K562 (cell line): ENCODE data around the gene OR2F2. TPM values are rescaled to one million over a fixed set of nuclear protein-coding genes. Genes with fewer than 3 reads are reported as not detected.

Experiments
- ATAC-seq: fragments of 200-7000 bp; cut with Tn5 transposase; 3 replicates; pipeline ENCODE4 v1.9.1; 2020; ENCODE audit warnings: moderate library complexity
- BruUV-seq: library from RNA; stranded (reverse); fragments of 400-500 nt; replicated peaks from 2 replicates; lab custom pipeline; 2021; lab: Mats Ljungman, UMichigan
- CTCF ChIA-PET: fragments of 300-600 bp; formaldehyde crosslinking; extraction: SDS; loops from one replicate; lab custom pipeline; 2021; ENCODE audit warnings: low intra/inter-chr PET ratio; lab: Yijun Ruan, JAX
- POLR2A ChIA-PET: fragments of 300-600, 350-650 bp; sonication (Branson Sonifier 250); formaldehyde crosslinking; extraction: SDS; loops from one replicate; lab custom pipeline; 2021; ENCODE audit warnings: antibody characterized with exemption, inconsistent platforms; lab: Yijun Ruan, JAX
- DNase-seq, 4 experiments: peaks; one replicate each; pipeline versions ENCODE4 v3.0.0 to v3.0.0-alpha.2; 2011 to 2018; ENCODE audit warnings: low spot score in 3 of 4, mixed read lengths in 3 of 4; ENCODE audit errors: extremely low read depth in 1 of 4
- FAIRE-seq: peaks from 2 replicates; lab custom pipeline; 2011; peaks lifted over from hg19 to GRCh38; lab: Jason Lieb, UNC
- H2AFZ ChIP-seq: 2 replicates; pipeline ENCODE4 v1.6.0; 2011; ENCODE audit warnings: low read depth, low read length, control low read depth, inconsistent platforms
- H3K27ac ChIP-seq: fragments of 200-600 bp; 3 replicates; pipeline ENCODE4 v1.8.0; 2011; ENCODE audit warnings: low read depth, mild to moderate bottlenecking, control low read depth, inconsistent platforms, low read length, moderate library complexity, mixed read lengths; ENCODE audit errors: extremely low read depth
- H3K27me3 ChIP-seq, 2 experiments: fragments of 300-600 bp in 1 of 2; 2 replicates in 1 of 2; 3 replicates in 1 of 2; pipeline versions ENCODE4 v1.6.0 to v1.8.0; 2011; ENCODE audit warnings: inconsistent platforms in 2 of 2, low read length in 2 of 2, mild to moderate bottlenecking in 1 of 2, mixed read lengths in 1 of 2, moderate library complexity in 1 of 2; ENCODE audit not compliant: control insufficient read depth in 2 of 2, insufficient read depth in 2 of 2
- H3K36me3 ChIP-seq: fragments of 300-600 bp; 3 replicates; pipeline ENCODE4 v1.8.0; 2011; ENCODE audit warnings: mild to moderate bottlenecking, low read length, inconsistent platforms; ENCODE audit not compliant: control insufficient read depth, insufficient read depth
- H3K4me1 ChIP-seq, 2 experiments: fragments of 200-600 bp in 1 of 2; replicated peaks in 1 of 2; 2 replicates in 1 of 2; 3 replicates in 1 of 2; pipeline versions ENCODE4 v1.5.1 to v1.8.0; 2011; ENCODE audit warnings: inconsistent platforms in 2 of 2, low read length in 2 of 2, mild to moderate bottlenecking in 1 of 2, mixed read lengths in 1 of 2, moderate library complexity in 1 of 2; ENCODE audit not compliant: control insufficient read depth in 2 of 2, insufficient read depth in 2 of 2
- H3K4me2 ChIP-seq: 2 replicates; pipeline ENCODE4 v1.6.1; 2011; ENCODE audit warnings: low read length, control low read depth, inconsistent platforms, mixed read lengths; ENCODE audit not compliant: insufficient read depth
- H3K4me3 ChIP-seq: fragments of 200-600 bp; sonication (generic), shearing (Covaris generic); 2 replicates; pipeline ENCODE4 v1.5.1; 2016; ENCODE audit warnings: control low read depth, inconsistent platforms
- H3K79me2 ChIP-seq: fragments of 200-600 bp; 3 replicates; pipeline ENCODE4 v1.8.0; 2011; ENCODE audit warnings: low read length, inconsistent platforms; ENCODE audit not compliant: control insufficient read depth, insufficient read depth
- H3K9ac ChIP-seq, 2 experiments: 2 replicates each; pipeline versions ENCODE4 v1.6.0 to v1.6.1; 2011; ENCODE audit warnings: low read depth in 2 of 2, low read length in 2 of 2, control low read depth in 1 of 2, inconsistent platforms in 1 of 2, mild to moderate bottlenecking in 1 of 2, mixed read lengths in 1 of 2; ENCODE audit not compliant: insufficient read depth in 1 of 2
- H3K9me1 ChIP-seq: one replicate; pipeline ENCODE4 v1.6.0; 2011; ENCODE audit warnings: inconsistent platforms, mild to moderate bottlenecking, low read length, moderate library complexity; ENCODE audit not compliant: control insufficient read depth, insufficient read depth
- H3K9me3 ChIP-seq: replicated peaks from 2 replicates; pipeline ENCODE4 v1.5.1; 2011; ENCODE audit warnings: low read depth, low read length, inconsistent platforms; ENCODE audit not compliant: control insufficient read depth, insufficient read depth
- H4K20me1 ChIP-seq: replicated peaks from 2 replicates; pipeline ENCODE4 v1.6.1; 2011; ENCODE audit warnings: low read length, inconsistent platforms, mixed read lengths; ENCODE audit not compliant: control insufficient read depth, insufficient read depth
- BRD4 ChIP-seq: fragments of 200-600 bp; sonication (generic); IDR thresholded peaks from 2 replicates; pipeline ENCODE4 v1.6.1; 2017; ENCODE audit warnings: inconsistent platforms
- ELF2 ChIP-seq: fragments of 250-450 bp; sonication (Bioruptor Pico); IDR thresholded peaks from 2 replicates; pipeline ENCODE4 v1.5.0; 2021; ENCODE audit warnings: mild to moderate bottlenecking
- ETS1 ChIP-seq: conservative IDR thresholded peaks from 2 replicates; pipeline ENCODE4 v1.6.1; 2011; ENCODE audit warnings: low read depth, mild to moderate bottlenecking, low read length; ENCODE audit not compliant: control insufficient read depth
- RBM17 ChIP-seq: fragments of 200-400 bp; formaldehyde crosslinking; IDR thresholded peaks from 2 replicates; pipeline ENCODE4 v1.6.1; 2017; ENCODE audit warnings: low read depth, mild to moderate bottlenecking, low read length, borderline replicate concordance
- RFX1 ChIP-seq: fragments of 450-650 bp; IDR thresholded peaks from 2 replicates; pipeline ENCODE4 v1.6.1; 2016; ENCODE audit warnings: mild to moderate bottlenecking, moderate library complexity
- ZMIZ1 ChIP-seq, 2 experiments: fragments of 150-350 bp in 1 of 2; IDR thresholded peaks; 2 replicates each; pipeline ENCODE4 v1.6.1; 2012 to 2016; ENCODE audit warnings: low read depth in 2 of 2, low read length in 2 of 2, mild to moderate bottlenecking in 1 of 2, moderate library complexity in 1 of 2
- ZNF449 ChIP-seq: fragments of 250-450 bp; sonication (Bioruptor Pico); IDR thresholded peaks from 2 replicates; pipeline ENCODE4 v1.8.0; 2022; ENCODE audit warnings: moderate library complexity, mild to moderate bottlenecking, inconsistent platforms
- WGBS: fragments of 100-300 bp; shearing (Covaris generic); methylation state at CpG from one replicate; pipeline ENCODE4 v1.1.6; 2016; ENCODE audit warnings: low coverage, mixed read lengths; ENCODE audit not compliant: insufficient coverage; ENCODE audit errors: missing lambda C conversion rate; 5-methylcytosine and 5-hydroxymethylcytosine counted together
- in situ Hi-C: fragments of 300-500 bp; cut with MboI; formaldehyde crosslinking; loops from 4 replicates; pipeline ENCODE4 v1.15.0; 2018; ENCODE audit warnings: inconsistent platforms, mixed read lengths
- intact Hi-C: fragments of 100-400 bp; cut with micrococcal nuclease; formaldehyde crosslinking; loops from 2 replicates; pipeline ENCODE4 v1.14.2; 2022
- polyA plus RNA-seq, 8 experiments: library from polyadenylated mRNA; depleted of rRNA in 4 of 8; stranded (reverse) in 5 of 8; unstranded in 3 of 8; fragments of >200 nt; fragmentation: Nextera tagmentation in 2 of 8; fragmentation: Illumina TruSeq in 1 of 8; extraction: Ambion mirVana in 2 of 8; extraction: Trizol in 1 of 8; gene quantifications; 2 replicates each; pipeline versions ENCODE4 v1.2.1 to v1.2.3, GENCODE V29; 2011 to 2014; ENCODE audit warnings: inconsistent platforms in 1 of 8, missing spikeins in 1 of 8
- total RNA-seq, 7 experiments: library from RNA; depleted of rRNA in 6 of 7; stranded (reverse); fragments of >200 nt in 6 of 7; fragmentation: Illumina TruSeq in 2 of 7; extraction: Trizol in 2 of 7; gene quantifications; 2 replicates each; pipeline versions ENCODE4 v1.2.1 to v1.2.3, GENCODE V29; 2011 to 2021; ENCODE audit warnings: low replicate concordance in 1 of 7

OR2F2 gene
- total and polyA plus RNA-seq, 9 of the 15 experiments (the other 6 are each of a cell fraction or from before 2014, with no cell fraction given): not detected

GRCh38 chr7:143958781-143959180 is 23.7 kb downstream of the OR2F2 start:
- in situ Hi-C loops (no loop called here), intact Hi-C loops (no loop called here)
- Histone ChIP-seq H3K36me3 (no peaks in the 10 kb centered on the region), H4K20me1 (no peaks in the 10 kb centered on the region), H3K27ac (no peak overlapping the region), H3K79me2 (no peaks in the 10 kb centered on the region), H3K4me1 (no peaks in the 10 kb centered on the region), H3K4me2 (no peak overlapping the region), H3K9me3 (no peaks in the 10 kb centered on the region), H3K9ac (no peak overlapping the region), H3K27me3 (no peaks in the 10 kb centered on the region), H3K4me3 (no peak overlapping the region), H2AFZ (no peak overlapping the region), H3K9me1 (no peaks in the 10 kb centered on the region)
- POLR2A ChIA-PET: no interaction called here
- no TSS peak for BruUV-seq
- 0% methylated on average over 3 of the region's 3 CpGs for WGBS
- TF ChIP-seq RFX1 (peak; percentile 17; the same call in 1 of the 2 replicates), ELF2 (no peak)
- DNase-seq (no peak), ATAC-seq (no peak), FAIRE-seq (no peak)
- CTCF ChIA-PET: interaction anchor here (1.1 kb wide), 1 partner anchor 14 kb away, joined by 3 read pairs; no protein-coding TSS in a partner anchor

GRCh38 chr7:143960813-143961610 is 26.0 kb downstream of the OR2F2 start:
- Histone ChIP-seq H3K4me1 (no peaks in the 10 kb centered on the region), H3K4me3 (no peak overlapping the region), H2AFZ (no peak overlapping the region), H3K9me1 (no peaks in the 10 kb centered on the region), H3K4me2 (no peak overlapping the region), H3K36me3 (no peaks in the 10 kb centered on the region), H3K9me3 (no peaks in the 10 kb centered on the region), H3K27ac (no peak overlapping the region), H3K9ac (no peak overlapping the region), H3K27me3 (no peaks in the 10 kb centered on the region), H4K20me1 (no peaks in the 10 kb centered on the region), H3K79me2 (no peaks in the 10 kb centered on the region)
- POLR2A ChIA-PET: interaction anchor here (1.2 kb wide), 1 partner anchor 12 kb away, joined by 3 read pairs; no protein-coding TSS in a partner anchor
- DNase-seq: no peak
- CTCF ChIA-PET: no interaction called here
- intact Hi-C loops (no loop called here), in situ Hi-C loops (no loop called here)
- FAIRE-seq: no peak
- no peak for ATAC-seq
- TF ChIP-seq BRD4 (no peak), RBM17 (no peak), ZNF449 (no peak), RFX1 (peak; percentile 20; the same call in 1 of the 2 replicates), ZMIZ1 (IDR thresholded peaks at IDR 0.05; ENCODE audit: low read depth in 2 of 2, low read length in 2 of 2) (no peak), ETS1 (no peak)
- WGBS: under 1% methylated on average over 5 of the region's 5 CpGs
- BruUV-seq: no TSS peak
